ENCODE measurements around the gene CTLA4.

Gene CTLA4

GRCh38 chr2:203891474-203891873 is 23.9 kb downstream of the CTLA4 start:
- no peak for DNase-seq (ENCODE audit: low spot score)

GRCh38 chr2:203892207-203892606 is 24.6 kb downstream of the CTLA4 start:
- DNase-seq (ENCODE audit: low spot score), result no peak

GRCh38 chr2:203893401-203893800 is 25.8 kb downstream of the CTLA4 start:
- no peak for DNase-seq (ENCODE audit: low spot score)

- no peak for DNase-seq (ENCODE audit: low spot score)
Observed at GRCh38 chr2:203893840-203894239, 26.3 kb downstream of the CTLA4 start.

- DNase-seq (ENCODE audit: low spot score), result no peak
Observed at GRCh38 chr2:203894262-203894661, 26.7 kb downstream of the CTLA4 start.

- no peak for DNase-seq (ENCODE audit: low spot score)
Observed at GRCh38 chr2:203897544-203897943, 30.0 kb downstream of the CTLA4 start.

GRCh38 chr2:203898657-203899056 is 31.1 kb downstream of the CTLA4 start:
- no peak for DNase-seq (ENCODE audit: low spot score)

- no peak for DNase-seq (ENCODE audit: low spot score)
Observed at GRCh38 chr2:203900253-203900652, 32.7 kb downstream of the CTLA4 start.

- no peak for DNase-seq (ENCODE audit: low spot score)
Observed at GRCh38 chr2:203904022-203904421, 36.5 kb downstream of the CTLA4 start.

- no peak for DNase-seq (ENCODE audit: low spot score)
Observed at GRCh38 chr2:203905656-203906055, 38.1 kb downstream of the CTLA4 start.

- DNase-seq (ENCODE audit: low spot score), result no peak
Observed at GRCh38 chr2:203908066-203908796, 40.7 kb downstream of the CTLA4 start.

GRCh38 chr2:203908797-203909185 is 41.2 kb downstream of the CTLA4 start:
- no peak for DNase-seq (ENCODE audit: low spot score)

GRCh38 chr2:203909261-203909967 is 41.8 kb downstream of the CTLA4 start:
- DNase-seq (ENCODE audit: low spot score), result peak; percentile 47

- no peak for DNase-seq (ENCODE audit: low spot score)
Observed at GRCh38 chr2:203909974-203910373, 42.4 kb downstream of the CTLA4 start.

- DNase-seq (ENCODE audit: low spot score), result peak; percentile 28
Observed at GRCh38 chr2:203913947-203914346, 46.4 kb downstream of the CTLA4 start.

GRCh38 chr2:203914546-203915182 is 47.1 kb downstream of the CTLA4 start:
- no peak for DNase-seq (ENCODE audit: low spot score)

GRCh38 chr2:203915256-203915655 is 47.7 kb downstream of the CTLA4 start:
- no peak for DNase-seq (ENCODE audit: low spot score)

- no peak for DNase-seq (ENCODE audit: low spot score)
Observed at GRCh38 chr2:203916756-203917155, 49.2 kb downstream of the CTLA4 start.

GRCh38 chr2:203918264-203918663 is 50.7 kb downstream of the CTLA4 start:
- no peak for DNase-seq (ENCODE audit: low spot score)

GRCh38 chr2:203918839-203919238 is 51.3 kb downstream of the CTLA4 start:
- no peak for DNase-seq (ENCODE audit: low spot score)
